Neuronal stem cell (in vitro differentiated cells): ENCODE measurements around the gene SLC25A40.
"Not testable (repeated sequence)": the region's sequence is repeated elsewhere in the genome, so short reads cannot be mapped to it uniquely, and the experiment has no call there.

Experiments used
- DNase-seq: peaks from one replicate; pipeline ENCODE4 v3.0.0-alpha.2; 2013; ENCODE audit warnings: low spot score
- H2AFZ ChIP-seq: one replicate; pipeline ENCODE4 v1.6.1; 2013; ENCODE audit warnings: mild to moderate bottlenecking, low read length, inconsistent platforms
- H2AK5ac ChIP-seq: 2 replicates; pipeline ENCODE4 v1.6.1; 2013; ENCODE audit warnings: low read depth, mild to moderate bottlenecking, inconsistent platforms, low read length, moderate library complexity, mixed read lengths
- H2BK120ac ChIP-seq: 2 replicates; pipeline ENCODE4 v1.6.1; 2013; ENCODE audit warnings: low read depth, mild to moderate bottlenecking, inconsistent platforms, low read length, moderate library complexity, mixed read lengths
- H2BK12ac ChIP-seq: one replicate; pipeline ENCODE4 v1.6.1; 2013; ENCODE audit warnings: low read length, inconsistent platforms
- H2BK15ac ChIP-seq: 2 replicates; pipeline ENCODE4 v1.6.1; 2013; ENCODE audit warnings: mild to moderate bottlenecking, low read length, inconsistent platforms, mixed read lengths
- H2BK5ac ChIP-seq: one replicate; pipeline ENCODE4 v1.6.1; 2013; ENCODE audit warnings: inconsistent platforms, mild to moderate bottlenecking, low read length, moderate library complexity
- H3K14ac ChIP-seq: one replicate; pipeline ENCODE4 v1.6.1; 2013; ENCODE audit warnings: low read length, inconsistent platforms
- H3K18ac ChIP-seq: 2 replicates; pipeline ENCODE4 v1.6.1; 2013; ENCODE audit warnings: low read length, inconsistent platforms
- H3K23ac ChIP-seq: 2 replicates; pipeline ENCODE4 v1.6.1; 2013; ENCODE audit warnings: low read depth, mild to moderate bottlenecking, mixed read lengths, low read length, inconsistent platforms; ENCODE audit not compliant: poor library complexity
- H3K27ac ChIP-seq: replicated peaks from 3 replicates; pipeline ENCODE4 v1.5.1; 2013; ENCODE audit warnings: low read length, inconsistent platforms
- H3K27me3 ChIP-seq, 3 experiments: 2 replicates each; pipeline ENCODE4 v1.6.1; 2013; ENCODE audit warnings: low read length in 3 of 3, mild to moderate bottlenecking in 2 of 3, inconsistent platforms in 1 of 3, low read depth in 1 of 3, mixed read lengths in 1 of 3, moderate library complexity in 1 of 3; ENCODE audit not compliant: control insufficient read depth in 3 of 3, insufficient read depth in 3 of 3
- H3K36me3 ChIP-seq, 2 donors: replicated peaks in 1 of 2; 2 replicates each; pipeline ENCODE4 v1.6.1; 2013; ENCODE audit warnings: low read length in 2 of 2; ENCODE audit not compliant: control insufficient read depth in 2 of 2, insufficient read depth in 2 of 2
- H3K4ac ChIP-seq: 2 replicates; pipeline ENCODE4 v1.6.1; 2013; ENCODE audit warnings: inconsistent platforms, mild to moderate bottlenecking, low read length, moderate library complexity
- H3K4me1 ChIP-seq, 2 donors: 1 replicate in 1 of 2; 2 replicates in 1 of 2; pipeline ENCODE4 v1.6.1; 2013; ENCODE audit warnings: low read length in 2 of 2, low read depth in 1 of 2; ENCODE audit not compliant: control insufficient read depth in 2 of 2, insufficient read depth in 1 of 2
- H3K4me2 ChIP-seq: one replicate; pipeline ENCODE4 v1.6.1; 2013; ENCODE audit warnings: mild to moderate bottlenecking, low read length, inconsistent platforms; ENCODE audit not compliant: insufficient read depth, poor library complexity, severe bottlenecking
- H3K4me3 ChIP-seq, 2 donors: 2 replicates each; pipeline ENCODE4 v1.5.1; 2013; ENCODE audit warnings: low read length in 2 of 2, mild to moderate bottlenecking in 2 of 2, inconsistent platforms in 1 of 2, moderate library complexity in 1 of 2
- H3K79me1 ChIP-seq: one replicate; pipeline ENCODE4 v1.6.1; 2013; ENCODE audit warnings: low read depth, mild to moderate bottlenecking, inconsistent platforms, low read length, moderate library complexity
- H3K9ac ChIP-seq: one replicate; pipeline ENCODE4 v1.6.1; 2013; ENCODE audit warnings: mild to moderate bottlenecking, low read depth, low read length, inconsistent platforms; ENCODE audit not compliant: poor library complexity
- H3K9me3 ChIP-seq, 2 donors: replicated peaks in 1 of 2; 2 replicates each; pipeline versions ENCODE3 to v1.6.1; 2013; ENCODE audit warnings: low read length in 2 of 2, mild to moderate bottlenecking in 2 of 2, inconsistent platforms in 1 of 2, low read depth in 1 of 2, mixed read lengths in 1 of 2, moderate library complexity in 1 of 2; ENCODE audit not compliant: control insufficient read depth in 2 of 2, insufficient read depth in 1 of 2
- H4K8ac ChIP-seq: one replicate; pipeline ENCODE4 v1.6.1; 2013; ENCODE audit warnings: low read depth, mild to moderate bottlenecking, inconsistent platforms, low read length, moderate library complexity
- H4K91ac ChIP-seq: one replicate; pipeline ENCODE4 v1.6.1; 2013; ENCODE audit warnings: low read length, low read depth, mild to moderate bottlenecking, inconsistent platforms; ENCODE audit not compliant: poor library complexity
- whole genome bisulfite sequencing, 2 donors: extraction: QIAGEN DNeasy Blood & Tissue Kit; methylation state at CpG; one replicate each; pipeline ENCODE4 v1.1.7; 2013; ENCODE audit warnings: missing lambda C conversion rate in 2 of 2, mixed read lengths in 1 of 2; ENCODE audit not compliant: insufficient read length in 2 of 2, insufficient replicate concordance in 1 of 2; ENCODE audit errors: extremely low coverage in 2 of 2; 5-methylcytosine and 5-hydroxymethylcytosine counted together

Gene SLC25A40

DNA sequence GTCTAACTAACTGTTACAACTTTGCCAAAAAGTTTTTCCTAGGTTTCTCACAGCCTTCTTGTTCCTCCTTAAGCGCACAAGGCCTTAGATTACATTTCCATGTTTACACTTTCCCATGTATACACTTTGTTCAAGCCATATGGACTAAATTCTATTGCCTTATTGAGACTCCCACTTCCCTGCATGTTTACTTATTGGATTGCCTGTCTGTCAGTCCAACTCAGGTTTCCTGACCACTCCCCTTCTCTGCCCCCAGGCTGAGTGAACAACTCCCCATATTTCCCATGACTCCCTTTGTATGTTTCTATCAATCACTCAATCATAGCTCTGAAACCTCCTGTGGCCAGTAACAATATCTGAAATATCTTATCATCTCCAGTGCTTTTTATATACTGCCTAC is 43.0 kb downstream of the SLC25A40 start:
- no peak overlapping the region for H3K9ac ChIP-seq
- H3K4me3 ChIP-seq = no peak overlapping the region
- H3K23ac ChIP-seq = no peak overlapping the region
- H3K9me3 ChIP-seq = peaks cover 0 to 4% of the 10 kb centered on the region in 2 donors
- H3K27ac ChIP-seq = no peak overlapping the region
- H2AFZ ChIP-seq = no peak overlapping the region
- H3K18ac ChIP-seq = no peak overlapping the region
- H2BK120ac ChIP-seq = no peak overlapping the region
- no peak overlapping the region for H3K4me2 ChIP-seq
- no peak overlapping the region for H2AK5ac ChIP-seq
- peaks cover 0 to 52% of the 10 kb centered on the region in 2 donors for H3K36me3 ChIP-seq
- no peaks in the 10 kb centered on the region for H3K27me3 ChIP-seq
- no peak overlapping the region for H2BK5ac ChIP-seq
- H2BK12ac ChIP-seq = no peak overlapping the region
- H3K14ac ChIP-seq = no peak overlapping the region
- no CpG with 5 or more reads among the region's 1 CpG for WGBS, 2 donors
- H2BK15ac ChIP-seq = no peak overlapping the region
- DNase-seq = no peak
- no peaks in the 10 kb centered on the region for H3K79me1 ChIP-seq
- H4K8ac ChIP-seq = no peak overlapping the region
- no peaks in the 10 kb centered on the region for H3K4me1 ChIP-seq
- no peak overlapping the region for H3K4ac ChIP-seq
- H4K91ac ChIP-seq = no peak overlapping the region

DNA sequence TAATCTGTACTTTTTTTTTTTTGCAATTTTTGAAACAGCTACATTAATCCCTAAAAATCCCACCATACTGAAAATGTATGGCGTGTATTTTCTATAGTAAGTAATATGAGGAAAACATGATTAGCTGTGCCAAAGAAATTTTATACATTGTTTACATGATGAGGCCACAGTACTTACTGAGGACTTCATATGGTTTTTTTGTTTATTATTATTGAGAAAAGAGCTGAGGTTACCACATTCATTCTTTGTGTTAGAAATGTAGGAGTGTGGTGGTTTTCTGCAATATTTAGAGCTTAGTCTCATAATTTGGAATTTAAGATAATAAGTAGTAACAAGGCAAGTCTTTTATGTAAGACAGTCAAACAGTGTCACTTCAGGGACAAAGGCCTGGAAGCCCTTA is 45.1 kb downstream of the SLC25A40 start:
- Histone ChIP-seq H3K9me3 (peaks cover 0 to 5% of the 10 kb centered on the region in 2 donors), H4K8ac (no peak overlapping the region), H3K4me3 (no peak overlapping the region), H2AK5ac (no peak overlapping the region), H3K79me1 (no peaks in the 10 kb centered on the region), H3K36me3 (peaks cover 0 to 40% of the 10 kb centered on the region in 2 donors), H3K23ac (no peak overlapping the region), H2AFZ (no peak overlapping the region), H3K4ac (no peak overlapping the region), H2BK5ac (no peak overlapping the region), H3K27ac (no peak overlapping the region), H2BK120ac (no peak overlapping the region), H3K4me1 (no peaks in the 10 kb centered on the region), H3K4me2 (no peak overlapping the region), H4K91ac (no peak overlapping the region), H2BK12ac (no peak overlapping the region), H3K9ac (no peak overlapping the region), H3K27me3 (no peaks in the 10 kb centered on the region), H2BK15ac (no peak overlapping the region), H3K14ac (no peak overlapping the region), H3K18ac (no peak overlapping the region)
- whole genome bisulfite sequencing, 2 donors = no CpG with 5 or more reads among the region's 1 CpG
- no peak for DNase-seq

DNA sequence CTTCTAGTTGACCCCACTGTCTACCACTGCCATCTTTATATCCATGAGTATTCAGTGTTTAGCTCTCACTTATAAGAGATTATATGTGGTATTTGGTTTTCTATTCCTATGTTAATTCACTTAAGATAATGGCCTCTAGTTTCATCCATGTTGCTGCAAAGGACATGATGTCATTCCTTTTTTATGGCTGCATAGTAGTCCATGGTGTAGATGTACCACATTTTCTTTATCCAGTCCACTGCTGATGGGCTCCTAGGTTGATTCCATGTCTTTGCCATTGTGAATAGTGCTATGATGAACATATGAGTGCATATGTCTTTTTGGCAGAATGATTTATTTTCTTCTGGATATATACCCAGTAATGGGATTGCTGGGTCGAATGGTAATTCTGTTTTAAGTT is 47.8 kb downstream of the SLC25A40 start:
- H3K18ac ChIP-seq, H3K4me2 ChIP-seq, H3K79me1 ChIP-seq, H2AFZ ChIP-seq, H3K4me1 ChIP-seq, H3K4ac ChIP-seq, H3K9ac ChIP-seq, H3K27me3 ChIP-seq, H3K27ac ChIP-seq, H2BK120ac ChIP-seq, DNase-seq, H2BK15ac ChIP-seq, H2AK5ac ChIP-seq, H4K8ac ChIP-seq, H3K23ac ChIP-seq, H2BK12ac ChIP-seq, H2BK5ac ChIP-seq, H3K4me3 ChIP-seq, H3K14ac ChIP-seq, H4K91ac ChIP-seq: not testable (repeated sequence)
- H3K36me3 ChIP-seq = peaks cover 0 to 24% of the 10 kb centered on the region in 2 donors
- H3K9me3 ChIP-seq = peaks cover 0 to 13% of the 10 kb centered on the region in 2 donors
- WGBS, 2 donors = no CpG with 5 or more reads among the region's 1 CpG

DNA sequence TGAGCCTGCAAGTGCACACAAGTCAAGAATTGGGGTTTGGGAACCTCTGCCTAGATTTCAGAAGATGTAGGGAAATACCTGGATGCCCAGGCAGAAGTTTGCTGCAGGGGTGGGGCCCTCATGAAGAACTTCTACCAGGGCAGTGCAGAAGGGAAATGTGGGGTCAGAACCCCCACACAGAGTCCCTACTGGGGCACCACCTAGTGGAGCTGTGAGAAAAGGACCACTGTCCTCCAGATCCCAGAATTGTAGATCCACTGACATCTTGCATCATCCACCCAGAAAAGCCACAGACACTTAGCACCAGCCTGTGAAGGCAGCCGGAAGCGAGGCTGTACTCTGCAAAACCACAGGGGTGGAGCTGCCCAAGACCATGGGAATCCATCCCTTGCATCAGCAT is 50.8 kb downstream of the SLC25A40 start:
- H3K9me3 ChIP-seq = peaks cover 0 to 13% of the 10 kb centered on the region in 2 donors
- not testable (repeated sequence) for H3K9ac ChIP-seq, H2BK15ac ChIP-seq, H3K36me3 ChIP-seq, H2BK5ac ChIP-seq, H3K27ac ChIP-seq, H3K27me3 ChIP-seq, H2BK120ac ChIP-seq, H3K4me1 ChIP-seq, H3K79me1 ChIP-seq, H3K14ac ChIP-seq, H3K4ac ChIP-seq, H2AFZ ChIP-seq, H4K8ac ChIP-seq, H3K18ac ChIP-seq, DNase-seq, H4K91ac ChIP-seq, H3K23ac ChIP-seq, H3K4me3 ChIP-seq, H2BK12ac ChIP-seq, H2AK5ac ChIP-seq, H3K4me2 ChIP-seq
- WGBS, 2 donors = no CpG with 5 or more reads among the region's 2 CpGs
